SK-N-SH treated with all-trans-retinoic acid at 6 μM for 48 hours (cell line): ENCODE measurements around the gene NETO1.

ENCODE experiments used
- ATAC-seq: fragments of 200-7000 bp; cut with Tn5 transposase; 3 replicates; pipeline ENCODE4 v1.9.1; 2020; ENCODE audit warnings: mild to moderate bottlenecking, moderate library complexity
- ARNTL ChIP-seq: fragments of 450-650 bp; formaldehyde crosslinking; IDR thresholded peaks from 2 replicates; pipeline ENCODE4 v1.5.0; 2020; ENCODE audit warnings: low read depth, mild to moderate bottlenecking, moderate library complexity, borderline replicate concordance
- CSRNP3 ChIP-seq: fragments of 250-450 bp; sonication (Bioruptor Pico); IDR thresholded peaks from 2 replicates; pipeline ENCODE4 v1.5.1; 2021; ENCODE audit warnings: mild to moderate bottlenecking, moderate library complexity
- ESRRG ChIP-seq: fragments of 250-450 bp; sonication (Bioruptor Pico); IDR thresholded peaks from 2 replicates; pipeline ENCODE4 v1.6.1; 2021; ENCODE audit warnings: mild to moderate bottlenecking
- GLIS3 ChIP-seq: fragments of 250-450 bp; sonication (Bioruptor Pico); IDR thresholded peaks from 2 replicates; pipeline ENCODE4 v1.5.0; 2020; ENCODE audit warnings: mild to moderate bottlenecking, moderate library complexity
- ISL1 ChIP-seq: fragments of 250-450 bp; sonication (Bioruptor Pico); IDR thresholded peaks from 2 replicates; pipeline ENCODE4 v2.1.2; 2022; ENCODE audit warnings: mild to moderate bottlenecking, moderate library complexity
- OSR1 ChIP-seq: fragments of 250-450 bp; sonication (Bioruptor Pico); IDR thresholded peaks from 2 replicates; pipeline ENCODE4 v1.8.0; 2022; ENCODE audit warnings: moderate library complexity, mild to moderate bottlenecking, inconsistent platforms
- PPARA ChIP-seq: fragments of 250-450 bp; sonication (Bioruptor Pico); IDR thresholded peaks from 2 replicates; pipeline ENCODE4 v1.5.0; 2020; ENCODE audit warnings: mild to moderate bottlenecking, borderline replicate concordance
- RARB ChIP-seq: fragments of 250-450 bp; sonication (Bioruptor Pico); IDR thresholded peaks from 2 replicates; pipeline ENCODE4 v1.8.0; 2021; ENCODE audit warnings: mild to moderate bottlenecking, moderate library complexity
- SNAI2 ChIP-seq: fragments of 250-450 bp; sonication (Bioruptor Pico); IDR thresholded peaks from 2 replicates; pipeline ENCODE4 v1.5.0; 2020; ENCODE audit warnings: mild to moderate bottlenecking, moderate library complexity
- TCF4 ChIP-seq: fragments of 250-450 bp; sonication (Bioruptor Pico); IDR thresholded peaks from 2 replicates; pipeline ENCODE4 v1.8.0; 2021; ENCODE audit warnings: mild to moderate bottlenecking, moderate library complexity, borderline replicate concordance
- TOX ChIP-seq: fragments of 250-450 bp; sonication (Bioruptor Pico); IDR thresholded peaks from 2 replicates; pipeline ENCODE4 v1.8.0; 2021; ENCODE audit warnings: mild to moderate bottlenecking, moderate library complexity, borderline replicate concordance
- ZC3H10 ChIP-seq: fragments of 250-450 bp; sonication (Bioruptor Pico); IDR thresholded peaks from 2 replicates; pipeline ENCODE4 v1.5.1; 2021; ENCODE audit warnings: mild to moderate bottlenecking, moderate library complexity
- ZFP3 ChIP-seq: fragments of 250-450 bp; sonication (Bioruptor Pico); IDR thresholded peaks from 2 replicates; pipeline ENCODE4 v1.5.0; 2020; ENCODE audit warnings: mild to moderate bottlenecking, moderate library complexity
- ZFP30 ChIP-seq: fragments of 450-650 bp; formaldehyde crosslinking; IDR thresholded peaks from 2 replicates; pipeline ENCODE4 v1.5.0; 2022; ENCODE audit warnings: mild to moderate bottlenecking, moderate library complexity
- ZNF565 ChIP-seq: fragments of 450-650 bp; formaldehyde crosslinking; conservative IDR thresholded peaks from 2 replicates; pipeline ENCODE4 v1.5.0; 2020; ENCODE audit warnings: low read depth, mild to moderate bottlenecking, moderate library complexity
- ZNF70 ChIP-seq: fragments of 450-650 bp; formaldehyde crosslinking; IDR thresholded peaks from 2 replicates; pipeline ENCODE4 v1.5.0; 2020; ENCODE audit warnings: mild to moderate bottlenecking, moderate library complexity
- ZNF8 ChIP-seq: fragments of 450-650 bp; formaldehyde crosslinking; IDR thresholded peaks from 2 replicates; pipeline ENCODE4 v1.5.0; 2020; ENCODE audit warnings: mild to moderate bottlenecking, moderate library complexity
- TF ChIP-seq, protein P1 (sequence below): fragments of 250-450 bp; sonication (Bioruptor Pico); IDR thresholded peaks from 2 replicates; pipeline ENCODE4 v1.8.0; 2021; ENCODE audit warnings: low read depth, mild to moderate bottlenecking, moderate library complexity, borderline replicate concordance
- TF ChIP-seq, protein P2 (sequence below): fragments of 250-450 bp; sonication (Bioruptor Pico); IDR thresholded peaks from 2 replicates; pipeline ENCODE4 v1.8.0; 2020; ENCODE audit warnings: mild to moderate bottlenecking, moderate library complexity, borderline replicate concordance

The NETO1 gene

GRCh38 chr18:72752220-72752619 is 115.6 kb downstream of the NETO1 start:
- no peak for ATAC-seq
- no peak for TF ChIP-seq RARB
- no peak for TF ChIP-seq ISL1
- TF ChIP-seq, protein P1, sequence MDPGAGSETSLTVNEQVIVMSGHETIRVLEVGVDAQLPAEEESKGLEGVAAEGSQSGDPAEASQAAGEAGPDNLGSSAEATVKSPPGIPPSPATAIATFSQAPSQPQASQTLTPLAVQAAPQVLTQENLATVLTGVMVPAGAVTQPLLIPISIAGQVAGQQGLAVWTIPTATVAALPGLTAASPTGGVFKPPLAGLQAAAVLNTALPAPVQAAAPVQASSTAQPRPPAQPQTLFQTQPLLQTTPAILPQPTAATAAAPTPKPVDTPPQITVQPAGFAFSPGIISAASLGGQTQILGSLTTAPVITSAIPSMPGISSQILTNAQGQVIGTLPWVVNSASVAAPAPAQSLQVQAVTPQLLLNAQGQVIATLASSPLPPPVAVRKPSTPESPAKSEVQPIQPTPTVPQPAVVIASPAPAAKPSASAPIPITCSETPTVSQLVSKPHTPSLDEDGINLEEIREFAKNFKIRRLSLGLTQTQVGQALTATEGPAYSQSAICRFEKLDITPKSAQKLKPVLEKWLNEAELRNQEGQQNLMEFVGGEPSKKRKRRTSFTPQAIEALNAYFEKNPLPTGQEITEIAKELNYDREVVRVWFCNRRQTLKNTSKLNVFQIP (CRISPR knock-in tag): no peak
- TF ChIP-seq, protein P2, sequence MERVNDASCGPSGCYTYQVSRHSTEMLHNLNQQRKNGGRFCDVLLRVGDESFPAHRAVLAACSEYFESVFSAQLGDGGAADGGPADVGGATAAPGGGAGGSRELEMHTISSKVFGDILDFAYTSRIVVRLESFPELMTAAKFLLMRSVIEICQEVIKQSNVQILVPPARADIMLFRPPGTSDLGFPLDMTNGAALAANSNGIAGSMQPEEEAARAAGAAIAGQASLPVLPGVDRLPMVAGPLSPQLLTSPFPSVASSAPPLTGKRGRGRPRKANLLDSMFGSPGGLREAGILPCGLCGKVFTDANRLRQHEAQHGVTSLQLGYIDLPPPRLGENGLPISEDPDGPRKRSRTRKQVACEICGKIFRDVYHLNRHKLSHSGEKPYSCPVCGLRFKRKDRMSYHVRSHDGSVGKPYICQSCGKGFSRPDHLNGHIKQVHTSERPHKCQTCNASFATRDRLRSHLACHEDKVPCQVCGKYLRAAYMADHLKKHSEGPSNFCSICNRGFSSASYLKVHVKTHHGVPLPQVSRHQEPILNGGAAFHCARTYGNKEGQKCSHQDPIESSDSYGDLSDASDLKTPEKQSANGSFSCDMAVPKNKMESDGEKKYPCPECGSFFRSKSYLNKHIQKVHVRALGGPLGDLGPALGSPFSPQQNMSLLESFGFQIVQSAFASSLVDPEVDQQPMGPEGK (CRISPR knock-in tag): no peak
- no peak for TF ChIP-seq ZFP3
- TF ChIP-seq ESRRG: no peak
- no peak for TF ChIP-seq ZNF8 (CRISPR knock-in tag)
- no peak for TF ChIP-seq PPARA (CRISPR knock-in tag)
- TF ChIP-seq ZNF565: no peak
- no peak for TF ChIP-seq TOX (CRISPR knock-in tag)
- TF ChIP-seq TCF4 (CRISPR knock-in tag): no peak

- no peak for ATAC-seq
Measured at GRCh38 chr18:72742002-72742401, 125.8 kb downstream of the NETO1 start.

DNA sequence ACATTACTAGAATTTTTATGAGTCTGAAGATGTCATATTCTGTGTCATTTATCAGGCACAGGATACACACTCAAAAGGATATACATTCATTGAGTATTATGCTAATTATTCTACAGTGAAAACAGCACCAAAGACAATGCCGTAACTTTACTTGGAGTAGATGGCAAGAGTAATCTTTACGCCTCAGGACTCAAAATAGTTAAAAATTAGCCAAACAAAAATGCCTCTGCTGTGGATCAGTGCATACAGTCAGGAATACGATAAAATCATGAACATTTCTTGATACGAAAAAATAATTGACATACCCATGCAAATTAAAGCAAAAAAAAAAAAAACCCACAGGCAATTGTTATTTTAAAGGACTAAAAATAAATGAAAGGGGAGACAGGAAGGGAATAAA is 129.7 kb downstream of the NETO1 start:
- no peak for ATAC-seq
- TF ChIP-seq ZNF8 (CRISPR knock-in tag) (no peak), ARNTL (CRISPR knock-in tag) (no peak), ZNF70 (no peak), OSR1 (CRISPR knock-in tag) (no peak), RARB (no peak), ISL1 (no peak), GLIS3 (CRISPR knock-in tag) (no peak), ZC3H10 (CRISPR knock-in tag) (no peak), TOX (CRISPR knock-in tag) (no peak), CSRNP3 (CRISPR knock-in tag) (no peak), SNAI2 (CRISPR knock-in tag) (no peak), ZFP30 (CRISPR knock-in tag) (no peak)
- TF ChIP-seq, protein P2 (CRISPR knock-in tag): no peak
- TF ChIP-seq, protein P1 (CRISPR knock-in tag): no peak

More at GRCh38 chr18:72742002-72742401, 125.8 kb downstream of the NETO1 start:
- TF ChIP-seq ZNF8 (CRISPR knock-in tag) (no peak), PPARA (CRISPR knock-in tag) (no peak), ZFP3 (no peak)

DNA sequence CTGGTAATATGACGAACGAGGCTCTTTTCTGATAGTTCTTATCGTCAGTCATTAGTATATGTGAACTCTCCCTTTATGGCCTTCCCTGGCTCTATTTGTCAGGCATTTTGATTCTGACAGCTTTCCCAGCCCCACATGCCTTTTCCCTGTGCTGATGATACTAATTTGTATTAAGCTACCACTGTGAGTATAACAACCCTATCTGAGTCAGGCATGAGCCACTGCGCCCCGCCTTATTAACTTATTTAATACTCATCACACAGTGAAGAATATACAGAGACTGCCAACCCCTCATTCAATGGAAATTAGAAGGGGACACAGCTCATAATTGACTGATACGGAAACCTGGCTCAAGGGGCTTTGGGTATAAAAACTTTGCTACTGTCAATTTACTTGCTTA is 140.0 kb downstream of the NETO1 start:
- ATAC-seq: no peak
- no peak for TF ChIP-seq OSR1 (CRISPR knock-in tag)
- no peak for TF ChIP-seq ESRRG
- TF ChIP-seq TCF4 (CRISPR knock-in tag): no peak
- TF ChIP-seq ISL1: no peak
- TF ChIP-seq TOX (CRISPR knock-in tag): no peak
- TF ChIP-seq ZNF565: no peak
- TF ChIP-seq, protein P2 (CRISPR knock-in tag): no peak
- no peak for TF ChIP-seq CSRNP3 (CRISPR knock-in tag)
- no peak for TF ChIP-seq SNAI2 (CRISPR knock-in tag)
